ENCODE data around the gene KIAA0825. TPM values are rescaled to one million over a fixed set of nuclear protein-coding genes. Genes with fewer than 3 reads are reported as not detected.

KIAA0825 gene
- total RNA-seq, 1 donor from 2014 or later: 2.2 TPM

DNA sequence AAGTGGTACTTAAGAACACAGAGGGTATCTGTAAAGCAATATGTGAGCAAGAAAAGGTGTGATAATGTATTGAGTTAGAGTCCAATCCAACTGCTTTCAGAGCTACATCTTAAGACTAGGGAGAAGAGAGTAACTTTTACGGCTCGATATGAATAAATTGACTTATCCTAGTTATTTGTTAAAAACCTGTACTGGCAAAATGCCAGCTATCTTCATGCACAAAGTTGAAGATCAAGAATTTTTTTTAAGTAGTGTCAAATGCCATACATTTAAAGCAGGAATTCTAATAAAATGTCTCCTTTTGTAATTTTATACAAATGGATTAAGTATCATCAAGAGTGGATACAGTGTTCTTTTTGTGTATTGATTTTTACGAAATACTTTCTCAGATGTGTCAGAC, 305.2 kb downstream of the KIAA0825 start:
- intact Hi-C loops (cut with micrococcal nuclease): no loop called here
- Histone ChIP-seq H3K4me1 (peaks cover 9% of the 10 kb centered on the region), H3K36me3 (no peaks in the 10 kb centered on the region), H3K27ac (replicated peaks) (no peak overlapping the region), H3K4me3 (no peak overlapping the region), H3K9me3 (replicated peaks) (no peaks in the 10 kb centered on the region), H3K27me3 (ENCODE audit: low read depth) (no peaks in the 10 kb centered on the region)
- no peak for TF ChIP-seq CTCF (IDR thresholded peaks at IDR 0.05; ENCODE audit: borderline replicate concordance)
- DNase-seq: no peak

- Histone ChIP-seq H3K9me3 (replicated peaks) (no peaks in the 10 kb centered on the region), H3K36me3 (no peaks in the 10 kb centered on the region), H3K4me3 (no peak overlapping the region), H3K27ac (replicated peaks) (no peak overlapping the region), H3K27me3 (ENCODE audit: low read depth) (no peaks in the 10 kb centered on the region), H3K4me1 (peaks cover 5% of the 10 kb centered on the region)
- no peak for DNase-seq
- intact Hi-C loops (cut with micrococcal nuclease): no loop called here
- TF ChIP-seq CTCF (IDR thresholded peaks at IDR 0.05; ENCODE audit: borderline replicate concordance): no peak
Measured at GRCh38 chr5:94312298-94312697, 306.1 kb downstream of the KIAA0825 start.

- no peaks in the 10 kb centered on the region for H3K27me3 ChIP-seq (ENCODE audit: low read depth)
- TF ChIP-seq CTCF (IDR thresholded peaks at IDR 0.05; ENCODE audit: borderline replicate concordance): no peak
- no peak overlapping the region for H3K4me3 ChIP-seq
- DNase-seq: no peak
- intact Hi-C loops (cut with micrococcal nuclease): no loop called here
- no peaks in the 10 kb centered on the region for H3K4me1 ChIP-seq
- H3K9me3 ChIP-seq (replicated peaks): no peaks in the 10 kb centered on the region
- H3K27ac ChIP-seq (replicated peaks): no peak overlapping the region
- H3K36me3 ChIP-seq: no peaks in the 10 kb centered on the region
Measured at GRCh38 chr5:94310833-94311232, 307.6 kb downstream of the KIAA0825 start.

DNA sequence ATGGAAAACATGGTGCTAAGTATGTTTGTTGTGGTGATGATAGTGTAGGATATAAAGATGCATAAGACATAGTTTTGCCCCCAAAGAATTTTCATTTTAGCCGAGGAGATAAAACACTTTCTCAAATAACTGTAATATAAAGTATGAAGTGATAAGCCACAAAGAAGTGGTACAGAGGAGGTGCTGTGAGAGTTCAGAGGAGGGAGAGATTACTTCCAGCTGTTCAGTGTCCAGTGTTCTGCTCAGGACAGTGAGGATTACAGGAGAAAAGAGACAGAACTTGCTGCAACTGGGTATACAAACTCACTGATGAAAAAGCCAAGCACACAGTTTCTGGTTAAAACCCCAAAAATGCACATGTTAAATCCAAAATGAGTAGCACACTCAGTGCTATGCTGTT, 309.3 kb downstream of the KIAA0825 start:
- no peak for TF ChIP-seq CTCF (IDR thresholded peaks at IDR 0.05; ENCODE audit: borderline replicate concordance)
- no peaks in the 10 kb centered on the region for H3K4me1 ChIP-seq
- H3K27me3 ChIP-seq (ENCODE audit: low read depth): no peaks in the 10 kb centered on the region
- no peak overlapping the region for H3K4me3 ChIP-seq
- intact Hi-C loops (cut with micrococcal nuclease): no loop called here
- no peak for DNase-seq
- H3K27ac ChIP-seq (replicated peaks): no peak overlapping the region
- no peaks in the 10 kb centered on the region for H3K9me3 ChIP-seq (replicated peaks)
- no peaks in the 10 kb centered on the region for H3K36me3 ChIP-seq

DNA sequence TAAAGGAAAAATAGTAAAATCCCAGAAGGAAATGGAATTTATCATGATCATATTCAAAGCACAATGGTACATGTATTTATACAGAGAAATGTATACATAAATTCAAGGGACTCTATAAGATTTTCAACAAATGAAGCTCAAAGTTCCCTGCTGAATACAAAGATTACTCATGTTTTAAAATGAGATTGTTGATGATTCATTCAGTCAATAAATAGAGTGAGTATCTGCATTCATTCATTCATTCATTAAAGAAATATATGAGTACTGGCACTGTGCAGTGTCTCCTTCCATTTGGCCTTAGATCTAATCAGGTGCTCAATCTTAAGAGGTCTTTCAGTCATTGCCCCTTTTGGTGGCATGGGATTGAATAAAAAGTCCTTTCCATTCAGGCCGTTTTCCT, 310.0 kb downstream of the KIAA0825 start:
- DNase-seq: no peak
- no peak for TF ChIP-seq CTCF (IDR thresholded peaks at IDR 0.05; ENCODE audit: borderline replicate concordance)
- intact Hi-C loops (cut with micrococcal nuclease): no loop called here
- H3K27ac ChIP-seq (replicated peaks): no peak overlapping the region
- no peaks in the 10 kb centered on the region for H3K4me1 ChIP-seq
- no peaks in the 10 kb centered on the region for H3K36me3 ChIP-seq
- no peaks in the 10 kb centered on the region for H3K27me3 ChIP-seq (ENCODE audit: low read depth)
- H3K4me3 ChIP-seq: no peak overlapping the region
- H3K9me3 ChIP-seq (replicated peaks): no peaks in the 10 kb centered on the region

- intact Hi-C loops (cut with micrococcal nuclease): no loop called here
- Histone ChIP-seq H3K4me3 (no peak overlapping the region), H3K27me3 (ENCODE audit: low read depth) (no peaks in the 10 kb centered on the region), H3K9me3 (replicated peaks) (no peaks in the 10 kb centered on the region), H3K27ac (replicated peaks) (no peak overlapping the region), H3K36me3 (no peaks in the 10 kb centered on the region), H3K4me1 (no peaks in the 10 kb centered on the region)
- TF ChIP-seq CTCF (IDR thresholded peaks at IDR 0.05; ENCODE audit: borderline replicate concordance): no peak
- DNase-seq: no peak
Measured at GRCh38 chr5:94304146-94304545, 314.3 kb downstream of the KIAA0825 start.
